NCI-H187 treated with DMSO at 0.1 percent for 48 hours (cell line): Measurements from ENCODE around the gene EFCC1.

ENCODE experiments used
- DNase-seq: peaks from one replicate; lab custom pipeline; 2025; lab: John Stamatoyannopoulos, UW

The EFCC1 gene

DNA sequence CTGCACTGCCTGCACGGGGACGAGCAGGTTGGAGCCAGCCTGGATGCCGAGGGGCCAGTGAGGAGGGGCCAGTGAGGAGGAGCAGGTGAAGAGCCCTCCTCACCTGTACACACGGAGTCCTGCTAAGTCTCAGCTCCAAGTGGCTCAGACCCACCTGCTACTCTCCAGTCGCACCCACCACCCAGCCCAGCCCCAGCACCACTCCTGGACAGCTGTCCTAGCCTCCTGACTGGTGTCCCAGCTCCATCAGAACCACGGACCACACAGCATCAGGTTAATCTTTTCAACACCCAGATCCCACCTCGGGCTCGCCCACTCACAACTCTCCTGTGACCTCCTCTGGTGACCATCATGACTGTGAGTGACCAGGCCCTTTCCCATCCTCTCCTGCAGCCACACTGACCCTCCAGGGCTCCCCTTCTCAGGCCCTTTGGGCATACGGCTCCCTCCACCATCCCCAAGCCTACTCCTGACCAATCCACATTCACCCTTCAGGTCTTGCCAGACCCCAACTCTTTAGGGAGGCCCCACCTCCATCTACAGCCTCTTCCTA, 13.8 kb downstream of the EFCC1 start:
- no peak for DNase-seq

DNA sequence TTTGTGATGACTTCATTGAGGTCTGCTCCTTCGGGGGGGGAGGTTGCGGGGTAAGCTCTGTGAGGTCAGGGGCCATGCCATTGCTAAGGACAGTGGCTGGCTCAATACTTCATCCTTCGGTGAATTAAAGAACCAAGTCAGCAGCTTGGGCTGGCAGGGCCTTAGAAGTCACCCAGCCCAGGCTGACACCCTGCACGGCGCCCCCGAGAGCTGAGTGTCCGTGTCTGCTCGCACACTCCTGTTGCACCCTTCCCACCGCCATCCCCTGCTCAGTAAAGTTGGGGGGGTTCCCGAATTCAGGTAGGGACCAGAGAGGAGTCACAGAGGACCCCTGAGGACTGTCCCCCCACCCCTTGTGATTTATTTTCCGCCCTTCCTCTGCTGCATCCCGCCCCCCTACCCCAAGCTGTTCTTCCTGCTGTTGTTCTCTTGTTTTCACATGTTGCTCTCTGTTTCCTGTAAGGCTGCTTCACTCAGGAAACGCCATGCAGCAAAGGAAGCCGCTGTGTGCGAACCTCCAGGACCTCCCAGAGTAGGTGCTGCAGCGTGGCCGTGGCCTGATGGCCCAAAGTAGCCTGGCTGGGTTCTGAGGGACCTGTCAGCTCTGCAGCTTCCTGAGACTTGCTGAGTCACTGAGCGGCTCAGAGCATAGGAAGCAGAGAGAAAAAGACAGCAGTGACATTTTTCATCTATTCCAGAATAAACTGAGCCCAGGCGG, 14.4 kb downstream of the EFCC1 start:
- DNase-seq, result no peak

DNA sequence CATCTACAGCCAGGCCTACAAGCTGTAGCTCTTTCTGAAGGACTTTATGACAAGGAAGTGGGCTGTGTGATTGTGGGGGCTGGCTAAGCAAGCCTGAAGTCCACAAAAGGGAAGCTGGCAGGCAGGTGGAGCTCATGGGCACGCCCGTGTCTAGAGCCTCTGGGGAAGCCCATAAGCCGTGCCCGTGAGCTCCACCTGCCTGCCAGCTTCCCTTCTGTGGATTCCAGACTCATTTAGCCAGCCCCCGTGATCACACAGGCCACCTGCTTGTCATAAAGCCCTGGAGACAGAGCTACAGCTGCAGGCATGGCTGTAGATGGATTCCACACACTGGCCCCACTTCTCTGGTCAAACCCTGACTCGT, 15.2 kb downstream of the EFCC1 start:
- peak; percentile 63 for DNase-seq

DNA sequence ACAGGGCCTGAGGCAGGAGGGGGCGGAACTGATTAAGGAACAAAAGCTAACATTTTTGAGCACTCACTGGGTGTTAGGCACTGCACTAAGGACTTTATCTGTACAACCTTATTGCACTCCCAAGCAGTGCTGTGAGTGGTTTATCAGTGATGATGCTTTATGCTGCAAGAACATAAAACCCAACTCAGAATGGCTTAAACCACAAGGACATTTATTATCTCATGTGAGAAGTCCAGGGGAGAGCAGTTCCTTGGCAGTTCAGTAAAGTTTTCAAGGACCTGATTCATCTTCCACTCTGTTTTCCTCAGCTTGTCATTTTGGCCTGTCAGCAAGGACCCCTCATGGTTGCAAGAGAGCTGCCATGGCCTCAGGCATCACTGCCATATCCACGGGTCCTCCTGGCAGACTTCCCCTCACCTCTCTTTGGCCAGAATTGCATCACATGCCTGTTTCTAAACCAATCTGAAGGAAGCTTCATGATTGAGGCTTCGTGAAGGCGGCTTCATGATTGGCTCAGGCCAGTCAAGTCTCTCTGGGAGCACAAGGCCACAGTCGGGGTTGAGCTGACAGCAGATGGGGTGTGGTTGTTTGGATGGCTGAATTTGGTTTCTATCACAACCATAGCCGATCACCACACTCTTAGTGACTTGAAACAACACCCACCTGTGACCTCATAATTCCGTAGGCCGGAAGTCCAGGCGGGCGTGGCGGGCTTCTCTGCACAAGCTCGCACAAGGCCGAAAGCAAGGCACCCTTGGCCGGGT, 15.8 kb downstream of the EFCC1 start:
- no peak for DNase-seq

DNA sequence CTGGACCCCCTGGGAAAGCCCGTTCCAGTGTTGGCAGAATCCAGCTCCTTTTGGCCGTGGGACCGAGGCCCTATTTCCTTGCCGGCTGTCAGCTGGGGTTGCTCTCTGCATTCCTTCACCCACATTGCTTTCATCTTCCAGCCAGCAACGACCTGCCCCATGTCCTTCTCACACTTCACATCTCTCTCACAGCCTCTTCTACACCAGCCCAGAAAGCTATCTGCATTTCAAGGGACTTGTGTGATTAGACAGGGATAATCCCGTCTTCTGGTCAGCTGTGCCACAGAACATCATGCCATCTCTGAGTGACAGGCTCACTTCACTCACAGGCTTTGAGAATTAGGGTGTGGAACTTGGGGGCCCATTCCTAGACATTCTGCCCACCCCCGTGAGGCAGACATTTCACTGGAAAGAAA, 16.4 kb downstream of the EFCC1 start:
- no peak for DNase-seq

DNA sequence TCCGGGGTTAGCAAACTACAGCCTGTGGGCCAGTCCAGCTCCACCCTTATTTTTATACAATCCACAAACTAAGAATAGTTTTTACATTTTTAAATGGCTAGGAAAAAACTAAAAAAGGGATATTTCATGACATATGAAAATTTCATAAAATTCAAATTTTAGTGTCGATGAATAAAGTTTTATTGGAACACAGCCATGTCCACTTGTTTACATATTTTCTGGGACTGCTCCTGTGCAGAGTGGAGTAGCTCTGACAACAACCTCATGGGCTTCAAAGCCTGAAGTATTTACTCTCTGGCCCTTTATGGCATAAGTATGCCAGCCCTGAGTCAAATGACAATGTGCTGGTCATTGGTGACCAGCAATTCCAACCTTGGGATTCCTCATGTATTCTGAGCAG, 17.2 kb downstream of the EFCC1 start:
- DNase-seq, result no peak

DNA sequence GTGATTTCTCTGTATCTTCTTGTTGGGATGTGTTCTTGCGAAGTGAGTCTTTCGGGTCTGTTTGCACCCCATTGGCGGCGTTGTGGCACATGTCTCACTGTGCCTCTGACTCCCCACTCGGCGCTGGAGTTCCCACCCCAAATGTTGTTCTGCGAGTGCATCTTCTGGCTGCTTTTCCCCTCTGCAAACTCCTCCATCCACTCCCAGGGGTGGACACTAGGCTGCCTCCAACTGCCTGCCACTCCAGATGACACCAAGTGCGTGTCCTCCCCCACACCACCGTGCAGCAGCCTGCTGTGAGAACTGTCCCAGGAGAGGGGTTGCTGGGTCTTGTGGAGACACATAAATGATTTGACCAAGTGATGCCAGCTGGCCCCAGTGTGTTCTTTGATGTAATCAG, 17.6 kb downstream of the EFCC1 start:
- no peak for DNase-seq

DNA sequence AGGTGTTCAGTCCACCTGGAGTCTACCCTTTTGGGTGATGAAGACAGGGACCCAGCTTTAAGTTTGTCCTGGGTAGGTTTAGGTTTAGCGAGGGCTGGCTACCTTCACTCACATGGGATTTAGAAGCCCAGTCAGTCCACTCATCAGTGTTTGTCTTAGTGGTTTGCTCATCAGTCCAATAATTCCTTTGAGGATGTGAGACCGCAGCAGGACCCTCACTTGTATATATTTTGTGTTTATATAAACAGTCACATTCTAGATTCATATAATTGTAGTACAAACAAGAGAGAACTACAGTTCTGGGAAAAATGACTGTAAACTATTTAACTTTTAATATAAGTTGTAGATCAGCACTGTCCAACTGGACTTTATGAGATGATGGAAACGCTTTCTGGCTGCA, 18.2 kb downstream of the EFCC1 start:
- no peak for DNase-seq

DNA sequence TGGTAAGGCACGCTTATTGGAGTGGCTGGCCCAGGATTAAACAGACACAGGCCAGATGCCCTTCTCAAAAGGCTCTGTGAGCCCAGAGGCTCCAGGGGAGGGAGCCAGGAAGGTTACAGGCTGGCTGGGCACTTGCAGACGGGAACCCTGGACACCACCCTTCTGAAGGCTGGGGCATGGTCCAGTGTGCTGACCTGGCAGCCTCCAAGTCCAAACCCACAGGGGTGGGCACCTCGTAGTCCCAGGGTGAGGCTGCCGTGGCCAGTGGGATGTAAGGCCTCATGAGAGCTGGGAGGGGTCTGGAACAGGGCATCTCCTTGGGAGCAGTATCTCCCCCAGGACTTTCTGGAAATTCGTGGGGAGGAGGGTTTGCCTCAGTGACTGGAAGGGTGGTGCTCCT, 19.6 kb downstream of the EFCC1 start:
- DNase-seq, result no peak

DNA sequence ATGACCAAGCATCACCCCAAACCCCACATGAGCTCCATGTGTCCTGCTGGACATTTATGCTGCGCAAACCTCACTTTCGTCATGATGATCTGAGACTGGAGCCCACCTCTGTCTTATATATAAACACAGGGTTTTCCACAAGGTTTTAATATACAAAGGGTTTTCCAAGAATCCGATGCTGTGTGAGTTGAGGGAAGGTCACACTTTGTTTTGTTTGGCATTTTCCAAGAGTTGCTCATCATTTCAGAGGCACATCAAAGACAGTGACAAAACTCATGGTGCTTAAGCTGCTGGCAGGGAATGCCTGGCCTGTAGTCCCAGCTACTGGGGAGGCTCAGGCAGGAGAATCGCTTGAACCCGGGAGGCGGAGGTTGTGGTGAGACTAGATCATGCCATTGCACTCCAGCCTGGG, 20.0 kb downstream of the EFCC1 start:
- no peak for DNase-seq

DNA sequence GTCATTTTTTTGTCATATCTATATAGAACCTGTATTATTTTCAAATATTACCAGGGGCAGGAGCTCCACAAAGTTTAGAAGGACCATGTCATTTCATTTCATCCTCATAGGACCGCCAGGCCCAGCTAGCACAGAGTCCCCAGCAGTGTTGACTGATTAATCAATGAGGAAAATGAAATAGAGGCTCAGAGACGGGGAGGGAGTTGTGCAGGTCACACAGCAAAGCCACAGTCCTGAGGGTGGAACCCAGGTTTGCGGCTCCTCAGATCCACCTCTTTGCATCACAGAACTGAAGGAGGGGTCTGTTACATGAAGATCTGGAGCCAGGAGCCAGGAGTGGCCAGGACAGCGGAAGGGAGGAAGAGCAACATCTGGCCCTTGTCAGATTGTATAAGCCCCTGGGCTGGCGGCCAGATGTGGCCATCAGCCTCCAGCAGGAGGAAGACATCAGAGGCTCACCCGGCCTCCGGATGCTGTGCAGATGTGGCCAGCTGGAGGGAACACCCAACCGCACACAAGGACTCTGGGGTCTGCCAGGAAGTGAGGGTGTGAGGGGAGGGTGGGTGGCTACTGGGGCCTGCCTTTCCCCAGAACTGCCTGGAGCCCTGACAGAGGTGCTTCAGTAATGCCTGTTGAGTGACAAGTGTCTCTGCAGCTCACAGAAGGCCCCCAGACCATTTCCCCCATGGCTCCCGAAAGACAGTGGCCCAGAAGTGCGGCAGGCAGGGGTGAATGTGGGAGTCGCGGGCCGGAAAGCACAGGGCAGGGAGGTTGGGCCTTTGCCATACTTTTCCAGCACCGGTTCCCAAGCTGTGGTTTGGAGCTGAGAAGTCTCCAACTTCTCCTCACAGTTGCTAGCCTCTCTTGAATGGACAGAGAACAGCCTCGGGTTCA, 21.3 kb downstream of the EFCC1 start:
- DNase-seq, result no peak

DNA sequence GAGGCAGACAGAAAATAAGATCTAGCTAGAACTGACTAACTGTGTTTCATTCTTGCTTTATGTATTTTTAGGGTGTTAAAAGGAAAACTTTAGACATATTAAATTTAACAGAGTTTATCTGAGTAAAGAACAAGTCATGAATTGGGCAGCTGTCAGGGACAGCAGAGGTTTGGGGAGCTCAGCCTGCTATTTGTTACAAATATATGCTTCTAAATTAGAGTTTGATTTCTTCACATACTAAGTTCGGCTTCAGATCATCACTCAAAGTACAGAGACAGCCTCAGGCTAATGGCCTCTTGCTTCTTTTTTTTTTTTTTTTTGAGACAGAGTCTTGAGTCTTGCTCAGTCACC, 21.9 kb downstream of the EFCC1 start:
- DNase-seq, result no peak

DNA sequence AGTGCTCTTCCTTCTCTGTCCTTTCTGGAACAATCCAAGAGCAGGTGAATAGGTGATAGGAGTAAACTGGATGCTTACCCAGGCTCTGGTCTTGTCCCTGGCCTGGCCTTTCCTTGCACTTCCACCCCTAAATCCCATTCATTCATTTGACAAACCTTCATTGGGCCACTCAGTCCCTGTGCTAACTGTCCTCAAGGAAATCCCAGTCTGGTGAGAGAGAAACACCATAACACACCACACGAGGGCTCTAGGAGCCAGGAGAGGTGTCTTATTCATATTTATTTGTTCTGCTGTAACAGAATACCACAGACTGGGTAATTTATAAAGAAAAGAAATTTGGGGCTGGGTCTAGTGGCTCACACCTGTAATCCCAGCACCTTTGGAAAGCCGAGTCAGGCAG, 22.8 kb downstream of the EFCC1 start:
- no peak for DNase-seq

DNA sequence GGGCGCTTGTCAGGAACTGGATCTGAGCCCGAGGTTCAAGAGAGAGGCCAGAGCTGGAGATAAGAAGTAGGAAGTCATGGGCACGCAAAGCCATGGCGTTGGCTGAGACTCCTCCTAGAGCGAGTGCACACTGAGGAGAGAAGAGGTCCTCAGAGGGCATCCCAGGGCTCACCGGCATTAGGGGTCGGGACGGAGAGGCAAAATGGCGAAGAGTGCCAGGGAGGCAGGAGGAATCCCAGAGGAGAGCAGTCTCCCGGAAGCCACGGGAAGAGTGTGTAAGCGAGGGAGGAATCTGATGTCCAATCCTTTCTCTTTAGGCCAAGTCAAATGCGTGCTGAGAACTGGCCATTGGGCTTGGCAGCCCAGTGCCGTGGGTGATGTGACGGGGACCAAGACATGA, 24.0 kb downstream of the EFCC1 start:
- DNase-seq, result no peak

DNA sequence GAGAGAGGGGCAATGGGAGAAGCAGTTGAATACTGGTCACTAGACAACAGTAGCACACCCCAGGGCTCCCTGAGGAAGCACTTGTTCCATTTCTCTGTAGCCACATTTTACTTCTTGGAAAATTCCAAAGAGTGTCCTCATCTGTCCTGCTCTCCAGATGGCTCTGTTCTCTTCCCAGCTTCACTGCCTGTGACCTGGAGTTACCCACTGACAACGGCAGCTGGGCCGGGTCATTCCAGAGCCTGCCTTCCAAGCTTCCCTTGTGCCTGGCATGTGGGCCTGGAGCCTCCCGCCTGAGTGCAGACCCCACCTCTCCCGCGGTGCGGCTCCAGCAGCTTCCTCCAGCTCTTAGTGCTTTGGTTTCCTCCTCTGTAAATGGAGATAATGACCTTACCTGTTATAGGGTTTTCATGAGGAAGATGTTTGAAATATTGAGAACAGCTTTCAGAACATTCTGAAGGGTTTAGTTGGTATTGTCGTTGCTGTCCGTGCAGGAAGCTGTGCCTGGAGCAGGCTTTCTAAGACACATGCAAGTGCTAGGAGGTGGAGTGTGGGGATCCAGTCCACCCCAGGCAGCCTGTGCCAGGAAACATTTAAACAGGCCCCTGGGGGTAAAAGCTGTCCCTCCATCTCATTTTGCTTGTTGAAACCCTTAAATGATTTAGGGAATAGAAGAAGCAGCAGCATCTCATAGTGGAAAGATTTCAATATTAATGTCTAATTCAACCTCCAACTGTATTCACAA, 24.8 kb downstream of the EFCC1 start:
- no peak for DNase-seq

DNA sequence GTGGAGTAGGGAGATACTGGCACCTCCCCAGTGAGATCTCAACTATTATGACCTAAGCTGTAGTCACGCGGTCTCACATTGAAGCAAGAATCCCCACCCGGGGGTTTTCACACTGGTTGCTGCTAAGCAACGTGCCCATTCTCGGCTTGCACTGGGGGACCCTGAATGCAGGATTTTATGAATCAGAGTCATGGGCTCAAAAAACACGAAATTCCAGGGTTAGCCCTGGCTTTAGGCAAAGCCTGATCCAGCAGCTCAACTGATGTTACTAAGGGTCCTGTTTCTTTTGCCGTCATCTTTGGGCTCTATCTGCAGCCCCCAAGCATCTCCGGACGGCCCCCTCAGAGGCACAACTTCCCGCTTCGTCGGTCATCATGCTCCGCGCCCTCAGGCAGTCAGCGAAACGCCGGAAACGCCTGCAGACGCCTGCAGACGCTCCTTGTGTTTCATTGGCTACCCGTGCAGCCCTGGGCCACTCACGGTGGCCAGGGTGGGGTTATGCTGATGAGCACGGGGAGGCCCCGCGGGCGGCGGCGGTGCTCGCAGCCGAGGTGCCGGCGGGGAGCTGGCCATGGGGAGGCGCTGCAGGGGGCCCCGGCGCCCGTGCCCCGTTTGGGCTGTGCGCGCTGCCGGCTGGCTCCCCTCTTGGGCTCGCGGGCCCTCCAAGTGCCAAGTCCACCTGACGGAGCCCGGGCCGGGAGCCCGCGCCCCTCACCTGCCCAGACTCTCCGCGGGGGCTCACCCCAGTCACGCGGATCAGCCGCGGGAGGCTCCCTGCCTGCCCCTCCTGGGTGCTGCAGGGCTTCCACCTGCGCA, 25.8 kb downstream of the EFCC1 start:
- DNase-seq, result peak; percentile 28

DNA sequence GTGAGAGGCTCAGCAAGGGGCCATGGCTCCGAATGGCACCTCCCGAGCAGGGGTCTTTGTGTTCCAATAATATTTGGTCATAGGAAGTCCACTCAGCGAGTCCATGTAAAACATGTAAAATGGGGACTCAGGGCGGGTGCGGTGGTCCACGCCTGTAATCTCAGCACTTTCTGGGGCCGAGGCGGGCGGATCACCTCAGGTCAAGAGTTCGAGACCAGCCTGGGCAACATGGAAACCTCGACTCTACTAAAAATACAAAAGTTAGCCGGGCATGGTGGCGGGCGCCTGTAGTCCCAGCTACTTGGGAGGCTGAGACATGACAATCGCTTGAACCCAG, 26.4 kb downstream of the EFCC1 start:
- DNase-seq, result no peak

DNA sequence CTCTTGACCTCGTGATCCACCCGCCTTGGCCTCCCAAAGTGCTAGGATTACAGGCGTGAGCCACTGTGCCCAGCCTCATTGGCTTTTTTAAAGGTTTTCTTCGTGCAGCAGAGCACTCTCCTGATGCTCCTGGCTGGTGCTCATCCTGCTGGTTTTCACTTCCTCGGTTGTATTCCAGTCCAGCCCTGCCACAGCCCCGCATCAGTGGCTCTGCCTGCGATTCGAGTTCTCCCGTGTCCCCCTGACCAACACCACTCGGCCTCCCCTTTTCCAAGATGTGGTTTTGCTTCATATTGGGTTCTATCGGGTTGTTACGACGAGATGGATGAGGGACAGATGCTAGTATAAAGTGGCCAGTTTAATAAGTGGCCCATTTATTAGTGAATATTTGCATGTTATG, 27.8 kb downstream of the EFCC1 start:
- DNase-seq, result no peak

DNA sequence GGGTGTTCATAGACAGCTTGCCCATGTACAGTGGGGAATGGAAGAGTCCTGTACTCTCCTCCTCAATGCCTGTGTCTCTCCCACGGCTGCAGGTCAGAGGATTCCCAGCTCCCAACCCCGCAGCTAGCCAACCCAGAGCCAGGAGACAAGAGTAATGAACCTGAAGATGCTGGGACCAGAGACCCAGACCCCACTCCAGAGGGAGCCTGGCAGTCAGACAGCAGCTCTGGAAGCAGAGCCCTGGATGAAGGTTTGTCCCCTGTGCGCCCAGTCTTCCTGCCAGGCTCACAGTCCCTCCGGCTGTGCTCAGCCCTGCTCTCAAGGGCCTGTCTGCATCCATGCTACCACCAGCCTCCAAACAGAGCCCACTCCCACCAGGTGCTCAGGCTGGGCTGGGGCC, 29.5 kb downstream of the EFCC1 start:
- no peak for DNase-seq

DNA sequence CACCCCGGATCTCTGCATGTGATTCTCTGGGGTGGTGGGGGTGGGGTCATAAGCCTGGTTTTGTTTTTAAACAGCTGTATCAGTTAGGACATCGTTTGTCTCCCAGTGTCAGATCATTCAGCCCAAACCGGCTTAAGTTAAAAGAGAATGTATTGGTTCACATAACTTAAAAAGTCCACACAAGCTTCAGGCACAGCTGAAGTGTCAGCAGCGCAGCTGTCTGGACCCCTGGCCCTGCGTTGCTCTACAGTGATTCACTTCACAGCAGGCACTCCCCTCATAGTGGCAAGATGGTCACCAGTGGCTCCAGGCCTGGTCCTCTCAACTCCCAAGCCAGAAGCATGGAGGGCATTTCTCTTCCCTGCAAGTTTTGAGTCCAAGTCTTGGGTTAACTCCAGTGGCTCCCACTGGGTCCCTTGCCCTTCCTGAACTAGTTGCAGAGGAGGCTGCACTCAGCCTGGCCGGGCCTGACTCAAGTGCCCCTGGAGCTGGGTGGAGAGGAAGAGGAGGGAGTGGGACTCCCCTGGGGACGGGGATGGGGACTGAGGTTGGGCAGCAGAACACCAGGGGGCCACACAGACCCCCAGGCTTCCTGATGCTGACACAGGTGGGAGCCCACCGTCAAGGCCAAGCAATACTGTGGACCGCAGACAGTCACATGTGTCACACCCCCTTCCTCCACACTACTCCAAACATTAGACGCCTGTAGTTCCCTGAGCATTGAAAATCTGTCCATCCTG, 30.5 kb downstream of the EFCC1 start:
- DNase-seq, result no peak
